Activated naive CD4-positive, alpha-beta T cell treated with anti-CD3 and anti-CD28 coated beads, Interleukin-2, amount 50 U/mL, for 24 hours (primary cell): ENCODE measurements around the gene CLEC4F.
"Not testable (repeated sequence)": the region's sequence is repeated elsewhere in the genome, so short reads cannot be mapped to it uniquely, and the experiment has no call there.

Experiments
- H3K27ac Mint-ChIP-seq: one replicate; pipeline ENCODE4 v1.8.0; 2021; ENCODE audit warnings: mild to moderate bottlenecking, mixed read lengths
- H3K27me3 Mint-ChIP-seq: one replicate; pipeline ENCODE4 v1.8.0; 2021; ENCODE audit warnings: mixed read lengths
- H3K36me3 Mint-ChIP-seq: one replicate; pipeline ENCODE4 v1.8.0; 2021; ENCODE audit warnings: mixed read lengths
- H3K4me1 Mint-ChIP-seq: one replicate; pipeline ENCODE4 v1.8.0; 2021; ENCODE audit warnings: mixed read lengths
- H3K4me3 Mint-ChIP-seq: one replicate; pipeline ENCODE4 v1.8.0; 2021; ENCODE audit warnings: mild to moderate bottlenecking, mixed read lengths
- H3K9me3 Mint-ChIP-seq: one replicate; pipeline ENCODE4 v1.8.0; 2021; ENCODE audit warnings: mixed read lengths

The CLEC4F gene

GRCh38 chr2:70806013-70806412 is 14.4 kb downstream of the CLEC4F start:
- Mint-ChIP-seq H3K27ac (no peak overlapping the region), H3K27me3 (no peaks in the 10 kb centered on the region), H3K9me3 (no peaks in the 10 kb centered on the region), H3K36me3 (no peaks in the 10 kb centered on the region), H3K4me1 (no peaks in the 10 kb centered on the region), H3K4me3 (no peak overlapping the region)

- Mint-ChIP-seq H3K4me1 (no peaks in the 10 kb centered on the region), H3K9me3 (peaks cover 7% of the 10 kb centered on the region), H3K27ac (no peak overlapping the region), H3K4me3 (no peak overlapping the region), H3K27me3 (peaks cover 2% of the 10 kb centered on the region), H3K36me3 (no peaks in the 10 kb centered on the region)
These were observed 18.7 kb downstream of the CLEC4F start for GRCh38 chr2:70801607-70802263.

GRCh38 chr2:70799706-70800105 is 20.7 kb downstream of the CLEC4F start:
- no peak overlapping the region for H3K27ac Mint-ChIP-seq

GRCh38 chr2:70797996-70798395 is 22.4 kb downstream of the CLEC4F start:
- H3K4me3 Mint-ChIP-seq, H3K36me3 Mint-ChIP-seq, H3K27ac Mint-ChIP-seq, H3K9me3 Mint-ChIP-seq, H3K27me3 Mint-ChIP-seq, H3K4me1 Mint-ChIP-seq: not testable (repeated sequence)

More at GRCh38 chr2:70799706-70800105, 20.7 kb downstream of the CLEC4F start:
- peaks cover 7% of the 10 kb centered on the region for H3K9me3 Mint-ChIP-seq
- H3K36me3 Mint-ChIP-seq: no peaks in the 10 kb centered on the region
- H3K27me3 Mint-ChIP-seq: peaks cover 2% of the 10 kb centered on the region
- H3K4me1 Mint-ChIP-seq: no peaks in the 10 kb centered on the region
- H3K4me3 Mint-ChIP-seq: no peak overlapping the region

- Mint-ChIP-seq H3K9me3 (peaks cover 7% of the 10 kb centered on the region), H3K4me1 (no peaks in the 10 kb centered on the region), H3K27ac (no peak overlapping the region), H3K4me3 (no peak overlapping the region), H3K27me3 (peaks cover 7% of the 10 kb centered on the region), H3K36me3 (no peaks in the 10 kb centered on the region)
These were observed 22.9 kb downstream of the CLEC4F start for GRCh38 chr2:70797506-70797905.

DNA sequence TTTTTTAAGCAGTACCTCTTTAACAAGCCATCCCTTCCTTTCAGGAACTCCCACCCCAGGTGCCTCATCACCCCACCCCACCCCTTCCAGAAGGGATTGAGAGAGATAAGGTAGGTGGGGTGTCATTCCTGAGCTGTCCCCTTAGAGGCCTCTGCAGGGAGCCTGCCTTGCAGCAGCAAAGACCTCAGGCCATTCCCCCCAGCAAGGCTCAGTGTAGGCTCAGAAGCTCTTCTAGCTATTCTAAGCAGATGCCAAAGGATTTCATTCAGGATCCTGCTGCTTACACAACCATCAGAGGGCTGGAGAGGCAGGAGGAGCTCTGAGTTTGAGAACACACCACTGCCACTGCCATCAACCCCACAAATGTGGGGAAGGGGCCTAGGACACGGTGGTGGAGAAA is 24.1 kb downstream of the CLEC4F start:
- Mint-ChIP-seq H3K36me3 (no peaks in the 10 kb centered on the region), H3K27ac (no peak overlapping the region), H3K9me3 (peaks cover 7% of the 10 kb centered on the region), H3K27me3 (peaks cover 15% of the 10 kb centered on the region), H3K4me1 (no peaks in the 10 kb centered on the region), H3K4me3 (no peak overlapping the region)

DNA sequence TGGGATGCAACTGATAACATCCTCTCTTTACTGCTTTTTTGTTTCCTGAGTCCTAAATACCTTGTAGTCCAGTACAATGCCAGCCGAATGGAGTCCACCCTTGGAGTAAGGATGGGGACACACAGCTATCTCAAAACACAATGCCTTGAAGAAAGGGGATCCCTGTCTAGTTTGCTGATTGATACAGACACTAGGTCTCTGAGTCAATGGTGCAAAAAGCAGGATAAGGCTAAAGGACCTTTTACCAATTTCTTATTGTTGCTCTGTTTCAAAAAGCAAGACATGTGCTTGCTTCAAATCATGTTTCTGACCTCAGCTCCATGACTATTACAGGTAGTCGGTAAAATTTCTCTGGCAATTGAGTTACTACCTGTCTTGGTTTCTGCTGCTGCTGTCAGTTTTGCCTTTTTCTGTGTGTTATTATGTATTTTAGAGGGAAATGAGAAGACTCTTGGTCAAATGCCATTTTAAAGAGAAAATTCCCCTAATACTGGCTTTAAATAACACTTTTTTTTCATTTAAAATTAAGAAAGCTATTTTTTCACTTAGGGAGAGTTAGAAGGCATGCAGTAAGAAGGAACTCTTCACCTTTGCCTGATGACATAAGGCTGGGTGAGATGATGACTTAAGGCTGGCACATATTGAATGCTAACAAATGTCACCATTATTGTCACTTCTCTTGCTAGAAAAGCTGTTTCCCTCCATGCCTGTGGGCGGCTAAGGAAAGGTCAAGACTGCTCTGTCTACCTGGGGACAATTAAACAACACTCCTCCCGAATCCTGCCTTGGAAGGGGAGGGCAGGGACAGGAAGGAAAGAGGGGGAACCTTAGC is 25.0 kb downstream of the CLEC4F start:
- no peak overlapping the region for H3K4me3 Mint-ChIP-seq
- peaks cover 3% of the 10 kb centered on the region for H3K4me1 Mint-ChIP-seq
- H3K9me3 Mint-ChIP-seq: peaks cover 7% of the 10 kb centered on the region
- peaks cover 20% of the 10 kb centered on the region for H3K27me3 Mint-ChIP-seq
- H3K27ac Mint-ChIP-seq: no peak overlapping the region
- no peaks in the 10 kb centered on the region for H3K36me3 Mint-ChIP-seq

GRCh38 chr2:70793450-70793849 is 26.9 kb downstream of the CLEC4F start:
- H3K27me3 Mint-ChIP-seq: peaks cover 24% of the 10 kb centered on the region
- H3K4me1 Mint-ChIP-seq: peaks cover 10% of the 10 kb centered on the region
- no peak overlapping the region for H3K27ac Mint-ChIP-seq
- no peaks in the 10 kb centered on the region for H3K9me3 Mint-ChIP-seq
- H3K4me3 Mint-ChIP-seq: no peak overlapping the region
- H3K36me3 Mint-ChIP-seq: no peaks in the 10 kb centered on the region

DNA sequence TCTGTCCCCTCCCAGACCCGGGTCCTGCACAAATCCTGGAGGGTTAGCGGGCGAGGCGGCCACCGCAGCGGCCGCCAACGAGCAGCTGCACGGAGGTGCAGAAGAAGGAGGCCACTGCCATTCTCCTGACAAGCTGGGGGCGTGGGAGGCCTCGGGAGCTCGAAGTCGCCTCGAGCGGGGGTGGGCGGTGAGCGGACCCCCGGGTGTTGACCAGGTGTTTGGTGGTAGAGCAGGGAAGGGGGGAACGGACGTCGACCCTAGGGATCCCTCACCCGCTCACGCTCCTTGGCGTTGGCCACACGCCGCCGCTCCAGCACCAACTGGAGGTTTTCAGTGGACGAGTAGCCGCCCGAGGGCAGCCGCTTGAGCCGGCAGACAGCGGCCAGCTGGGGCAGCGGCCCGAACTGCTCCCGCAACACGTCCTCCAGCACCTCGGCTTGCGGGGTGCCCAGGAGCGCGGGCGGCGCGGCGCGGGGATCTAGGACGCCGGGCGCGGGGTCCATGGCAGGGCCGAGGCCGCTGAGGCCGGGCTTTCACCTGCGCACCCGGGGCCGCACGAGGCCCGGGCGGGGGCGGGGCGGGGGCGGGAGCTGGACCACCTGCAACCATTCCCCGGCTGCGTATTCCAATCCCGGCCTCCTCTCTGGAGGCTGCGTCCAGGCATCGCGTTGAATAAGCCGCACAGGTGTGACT is 30.1 kb downstream of the CLEC4F start, which contains the start of gene FIGLA:
TSS of gene FIGLA (minus strand) at position 508 of the 693 bp plus-strand sequence. CDS start at position 503, 5 bp downstream.
- H3K4me1 Mint-ChIP-seq: peaks cover 17% of the 10 kb centered on the region
- H3K36me3 Mint-ChIP-seq: peaks cover 3% of the 10 kb centered on the region
- peak within 1 kb of the TSS; percentile 14 for H3K27ac Mint-ChIP-seq
- peak within 1 kb of the TSS; percentile 86 for H3K4me3 Mint-ChIP-seq
- H3K9me3 Mint-ChIP-seq: no peaks in the 10 kb centered on the region
- peaks cover 39% of the 10 kb centered on the region for H3K27me3 Mint-ChIP-seq

- Mint-ChIP-seq H3K4me1 (peaks cover 20% of the 10 kb centered on the region), H3K4me3 (peak overlapping the region; percentile 86), H3K27me3 (peaks cover 39% of the 10 kb centered on the region), H3K36me3 (peaks cover 3% of the 10 kb centered on the region), H3K27ac (peak overlapping the region; percentile 9), H3K9me3 (no peaks in the 10 kb centered on the region)
These were observed 30.9 kb downstream of the CLEC4F start for GRCh38 chr2:70789304-70790135.

- H3K27ac Mint-ChIP-seq: no peak overlapping the region
These were observed 35.1 kb downstream of the CLEC4F start for GRCh38 chr2:70785137-70785911.

DNA sequence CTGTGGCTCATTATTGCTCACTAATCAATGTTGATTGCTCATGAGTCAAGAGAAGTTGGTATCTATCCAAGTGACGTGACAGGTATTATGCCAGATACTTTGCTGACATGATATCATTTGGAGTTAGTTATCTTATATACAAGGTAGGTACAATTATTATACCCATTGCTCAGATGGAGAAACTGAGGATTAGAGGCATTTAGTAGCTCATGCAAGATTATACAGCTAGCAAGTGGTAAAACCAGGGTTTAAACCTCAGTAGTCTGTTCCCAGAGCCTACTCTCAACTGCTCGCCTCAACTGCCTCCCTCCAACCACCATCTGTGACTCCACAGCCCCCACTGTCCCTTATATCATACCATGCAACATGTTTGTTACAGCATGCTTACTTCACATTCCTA is 36.1 kb downstream of the CLEC4F start:
- no peaks in the 10 kb centered on the region for H3K9me3 Mint-ChIP-seq

More at GRCh38 chr2:70785137-70785911, 35.1 kb downstream of the CLEC4F start:
- H3K9me3 Mint-ChIP-seq: no peaks in the 10 kb centered on the region
- H3K27me3 Mint-ChIP-seq: peaks cover 21% of the 10 kb centered on the region
- H3K4me1 Mint-ChIP-seq: peaks cover 17% of the 10 kb centered on the region
- H3K36me3 Mint-ChIP-seq: peaks cover 3% of the 10 kb centered on the region
- no peak overlapping the region for H3K4me3 Mint-ChIP-seq

DNA sequence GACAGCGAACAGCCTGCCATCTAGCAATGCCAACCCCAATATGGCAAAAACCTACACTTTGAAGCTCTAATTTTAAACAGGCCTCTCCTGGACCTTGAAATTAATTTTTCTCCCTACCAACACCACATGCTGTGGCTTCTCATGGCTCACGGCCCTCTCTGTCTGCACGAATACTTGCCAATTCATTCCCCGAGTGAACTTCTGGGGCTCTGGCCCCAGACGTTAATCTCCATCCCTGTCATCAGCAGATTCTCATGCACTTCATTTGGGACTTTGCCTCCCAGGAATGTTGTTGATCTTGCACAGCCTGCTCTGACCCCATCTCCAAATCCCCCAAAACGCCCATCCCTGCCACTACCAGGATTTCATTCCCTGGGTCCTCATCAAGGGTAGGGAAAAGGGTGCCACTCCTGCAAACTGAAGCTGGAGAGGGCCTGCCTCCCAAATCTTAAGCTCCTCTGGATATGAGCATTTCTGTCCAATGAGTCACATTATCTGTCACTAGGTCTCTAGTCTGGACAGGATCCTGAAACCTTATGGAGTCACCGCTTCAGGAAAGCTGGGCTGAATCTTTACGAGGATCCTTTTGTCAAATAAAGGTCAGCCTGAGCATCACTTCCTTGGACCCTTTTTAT is 40.4 kb downstream of the CLEC4F start:
- Mint-ChIP-seq H3K4me1 (no peaks in the 10 kb centered on the region), H3K27ac (no peak overlapping the region), H3K9me3 (no peaks in the 10 kb centered on the region), H3K27me3 (peaks cover 4% of the 10 kb centered on the region), H3K36me3 (no peaks in the 10 kb centered on the region), H3K4me3 (no peak overlapping the region)

More for the DNA sequence above, 36.1 kb downstream of the CLEC4F start:
- Mint-ChIP-seq H3K27ac (no peak overlapping the region), H3K4me3 (no peak overlapping the region), H3K27me3 (peaks cover 16% of the 10 kb centered on the region), H3K4me1 (peaks cover 11% of the 10 kb centered on the region), H3K36me3 (peaks cover 3% of the 10 kb centered on the region)

- no peaks in the 10 kb centered on the region for H3K9me3 Mint-ChIP-seq
- no peak overlapping the region for H3K4me3 Mint-ChIP-seq
These were observed 40.9 kb downstream of the CLEC4F start for GRCh38 chr2:70779491-70779890.

More at GRCh38 chr2:70779491-70779890, 40.9 kb downstream of the CLEC4F start:
- Mint-ChIP-seq H3K4me1 (no peaks in the 10 kb centered on the region), H3K27ac (no peak overlapping the region), H3K36me3 (no peaks in the 10 kb centered on the region), H3K27me3 (peaks cover 4% of the 10 kb centered on the region)
